IPS-NIHi7 (cell line): ENCODE measurements around the gene ATP2A3.

Experiments
- DNase-seq: peaks from one replicate; pipeline ENCODE4 v3.0.0; 2012; ENCODE audit warnings: mixed read lengths; ENCODE audit errors: extremely low spot score

The ATP2A3 gene

GRCh38 chr17:3972931-3973330 is 8.7 kb upstream of the ATP2A3 start:
- no peak for DNase-seq

GRCh38 chr17:3972281-3972731 is 8.1 kb upstream of the ATP2A3 start:
- no peak for DNase-seq

- no peak for DNase-seq
Measured at GRCh38 chr17:3970668-3971067, 6.4 kb upstream of the ATP2A3 start.

- DNase-seq = no peak
Measured at GRCh38 chr17:3969963-3970362, 5.7 kb upstream of the ATP2A3 start.

- no peak for DNase-seq
Measured at GRCh38 chr17:3968886-3969524, 4.8 kb upstream of the ATP2A3 start.

GRCh38 chr17:3968015-3968414 is 3.8 kb upstream of the ATP2A3 start:
- no peak for DNase-seq

GRCh38 chr17:3966720-3967363 is 2.6 kb upstream of the ATP2A3 start:
- DNase-seq = no peak

- peak; percentile 90 for DNase-seq
Measured at GRCh38 chr17:3965118-3965800, 1.0 kb upstream of the ATP2A3 start.

- no peak for DNase-seq
Measured at GRCh38 chr17:3963237-3964201, 718 bp downstream of the ATP2A3 start.

GRCh38 chr17:3962965-3963236 is 1.3 kb downstream of the ATP2A3 start:
- no peak for DNase-seq

- DNase-seq = no peak
Measured at GRCh38 chr17:3962217-3962964, 1.8 kb downstream of the ATP2A3 start.

GRCh38 chr17:3961564-3962047 is 2.6 kb downstream of the ATP2A3 start:
- no peak for DNase-seq

- DNase-seq = no peak
Measured at GRCh38 chr17:3960764-3961163, 3.5 kb downstream of the ATP2A3 start.

GRCh38 chr17:3959921-3960601 is 4.2 kb downstream of the ATP2A3 start:
- DNase-seq = no peak

- no peak for DNase-seq
Measured at GRCh38 chr17:3959295-3959899, 4.8 kb downstream of the ATP2A3 start.

GRCh38 chr17:3957735-3958599 is 6.3 kb downstream of the ATP2A3 start:
- DNase-seq = no peak

GRCh38 chr17:3956983-3957382 is 7.3 kb downstream of the ATP2A3 start:
- no peak for DNase-seq

GRCh38 chr17:3956327-3956957 is 7.8 kb downstream of the ATP2A3 start:
- DNase-seq = peak; percentile 48

- no peak for DNase-seq
Measured at GRCh38 chr17:3955673-3955988, 8.6 kb downstream of the ATP2A3 start.
